GM18507 (cell line): ENCODE results near the gene TRIM56.
"Not testable (repeated sequence)": the region's sequence is repeated elsewhere in the genome, so short reads cannot be mapped to it uniquely, and the experiment has no call there.

Experiments used
- DNase-seq: peaks from one replicate; pipeline ENCODE4 v3.0.0; 2011; ENCODE audit warnings: low read depth; ENCODE audit not compliant: insufficient read length; ENCODE audit errors: extremely low spot score
- FAIRE-seq: peaks from 2 replicates; lab custom pipeline; 2011; peaks lifted over from hg19 to GRCh38; lab: Jason Lieb, UNC

TRIM56 gene

GRCh38 chr7:101127460-101128039 lies 42.3 kb downstream of the TRIM56 start:
- no peak for FAIRE-seq
- DNase-seq = no peak

GRCh38 chr7:101128040-101128834 lies 43.0 kb downstream of the TRIM56 start:
- FAIRE-seq (no peak), DNase-seq (no peak)

DNA sequence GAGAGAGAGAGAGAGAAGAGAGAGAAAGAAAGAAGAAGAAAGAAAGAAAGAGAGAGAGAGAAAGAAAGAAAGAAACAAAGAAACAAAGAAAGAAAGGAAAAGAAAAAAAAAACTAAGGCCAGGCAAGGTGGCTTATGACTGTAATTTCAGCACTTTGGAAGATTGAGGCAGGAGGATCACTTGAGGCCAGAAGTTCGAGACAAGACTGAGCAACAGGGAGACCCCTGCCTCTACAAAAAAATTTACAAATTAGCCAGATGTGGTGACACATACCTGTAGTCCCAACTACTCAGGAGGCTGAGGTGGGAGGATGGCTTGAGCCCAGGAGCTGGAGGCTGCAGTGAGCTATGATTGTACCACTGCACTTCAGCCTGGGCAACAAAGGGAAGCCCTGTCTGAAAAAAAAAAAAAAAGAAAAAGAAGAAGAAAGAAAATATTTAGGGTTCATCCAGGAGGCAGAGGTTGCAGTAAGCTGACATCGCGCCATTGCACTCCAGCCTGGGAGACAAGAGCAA lies 44.4 kb downstream of the TRIM56 start:
- DNase-seq (no peak), FAIRE-seq (no peak)

DNA sequence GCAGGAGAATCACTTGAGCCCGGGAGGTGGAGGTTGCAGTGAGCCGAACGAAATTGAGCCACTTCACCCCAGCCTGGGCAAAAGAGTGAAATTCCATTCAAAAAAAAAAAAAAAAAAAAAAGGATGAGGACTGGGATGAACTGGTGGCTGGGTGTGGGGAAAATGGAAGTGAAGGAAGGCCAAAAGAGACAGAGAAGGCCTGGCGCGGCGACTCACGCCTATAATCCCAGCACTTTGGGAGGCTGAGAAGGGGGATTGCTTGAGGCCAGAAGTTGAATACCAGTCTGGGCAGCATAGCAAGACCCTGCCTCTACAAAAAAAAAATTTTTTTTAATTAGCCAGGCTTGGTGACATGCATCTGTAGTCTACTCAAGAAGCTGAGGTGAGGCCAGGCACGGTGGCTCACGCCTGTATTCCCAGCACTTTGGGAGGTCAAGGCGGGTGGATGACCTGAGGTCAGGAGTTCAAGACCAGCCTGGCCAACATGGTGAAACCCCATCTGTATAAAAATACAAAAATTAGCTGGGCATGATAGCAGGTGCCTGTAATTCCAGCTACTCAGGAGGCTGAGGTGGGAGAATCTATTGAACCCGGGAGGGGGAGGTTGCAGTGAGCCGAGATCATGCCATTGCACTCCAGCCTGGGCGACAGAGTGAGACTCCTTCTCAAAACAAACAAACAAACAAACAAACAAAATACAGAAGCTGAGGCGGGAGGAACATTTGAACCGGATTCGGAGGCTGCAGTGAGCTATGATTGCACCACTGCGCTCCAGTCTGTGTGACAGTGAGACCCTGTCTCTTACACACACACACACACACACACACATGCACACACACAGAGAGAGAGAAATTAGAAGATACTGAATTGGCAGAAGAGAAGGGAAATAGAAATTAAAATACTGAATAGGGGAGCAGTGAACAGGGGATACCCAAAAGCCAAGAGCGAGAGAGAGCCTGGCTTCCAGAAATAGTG lies 47.6 kb downstream of the TRIM56 start:
- not testable (repeated sequence) for DNase-seq, FAIRE-seq

DNA sequence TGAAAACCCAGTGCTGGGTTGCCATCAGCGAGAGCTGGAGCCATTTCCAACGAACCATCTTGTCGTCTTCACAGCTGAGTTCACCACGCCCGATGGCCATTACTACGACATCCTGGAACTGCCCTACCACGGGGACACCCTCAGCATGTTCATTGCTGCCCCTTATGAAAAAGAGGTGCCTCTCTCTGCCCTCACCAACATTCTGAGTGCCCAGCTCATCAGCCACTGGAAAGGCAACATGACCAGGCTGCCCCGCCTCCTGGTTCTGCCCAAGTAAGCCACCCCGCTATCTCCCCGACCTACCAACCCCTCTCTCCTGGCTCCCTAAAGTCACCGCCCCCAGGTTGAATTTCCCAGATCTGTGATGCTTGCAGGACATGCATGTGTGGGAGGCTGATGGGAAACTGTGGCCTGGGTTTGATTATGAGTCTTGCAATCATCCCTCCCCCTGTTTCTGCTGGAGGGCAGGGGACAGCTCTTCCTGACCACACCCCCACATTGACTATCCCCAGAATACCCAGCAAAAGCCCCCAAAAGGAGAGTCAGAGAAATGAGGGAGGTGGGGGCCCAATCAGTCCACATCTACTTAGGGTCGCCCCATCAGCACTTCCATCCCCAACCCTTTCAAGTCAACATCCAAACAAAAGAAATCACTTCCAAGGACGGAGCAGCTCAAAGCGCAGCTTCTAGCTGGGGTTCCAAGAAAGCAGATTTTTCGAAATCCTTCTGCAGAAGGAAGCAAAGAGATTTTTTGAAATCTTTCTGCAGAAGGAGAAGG lies 48.5 kb downstream of the TRIM56 start:
- FAIRE-seq (no peak), DNase-seq (no peak)

GRCh38 chr7:101134399-101134980 lies 49.2 kb downstream of the TRIM56 start:
- FAIRE-seq (no peak), DNase-seq (no peak)

DNA sequence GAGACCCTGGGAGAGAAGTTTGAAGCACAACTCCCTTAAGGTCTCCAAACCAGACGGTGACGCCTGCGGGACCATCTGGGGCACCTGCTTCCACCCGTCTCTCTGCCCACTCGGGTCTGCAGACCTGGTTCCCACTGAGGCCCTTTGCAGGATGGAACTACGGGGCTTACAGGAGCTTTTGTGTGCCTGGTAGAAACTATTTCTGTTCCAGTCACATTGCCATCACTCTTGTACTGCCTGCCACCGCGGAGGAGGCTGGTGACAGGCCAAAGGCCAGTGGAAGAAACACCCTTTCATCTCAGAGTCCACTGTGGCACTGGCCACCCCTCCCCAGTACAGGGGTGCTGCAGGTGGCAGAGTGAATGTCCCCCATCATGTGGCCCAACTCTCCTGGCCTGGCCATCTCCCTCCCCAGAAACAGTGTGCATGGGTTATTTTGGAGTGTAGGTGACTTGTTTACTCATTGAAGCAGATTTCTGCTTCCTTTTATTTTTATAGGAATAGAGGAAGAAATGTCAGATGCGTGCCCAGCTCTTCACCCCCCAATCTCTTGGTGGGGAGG lies 52.5 kb downstream of the TRIM56 start:
- no peak for DNase-seq

GRCh38 chr7:101138213-101138870 lies 53.1 kb downstream of the TRIM56 start:
- peak; percentile 60 for FAIRE-seq
- no peak for DNase-seq

More for the DNA sequence above, 52.5 kb downstream of the TRIM56 start:
- no peak for FAIRE-seq

DNA sequence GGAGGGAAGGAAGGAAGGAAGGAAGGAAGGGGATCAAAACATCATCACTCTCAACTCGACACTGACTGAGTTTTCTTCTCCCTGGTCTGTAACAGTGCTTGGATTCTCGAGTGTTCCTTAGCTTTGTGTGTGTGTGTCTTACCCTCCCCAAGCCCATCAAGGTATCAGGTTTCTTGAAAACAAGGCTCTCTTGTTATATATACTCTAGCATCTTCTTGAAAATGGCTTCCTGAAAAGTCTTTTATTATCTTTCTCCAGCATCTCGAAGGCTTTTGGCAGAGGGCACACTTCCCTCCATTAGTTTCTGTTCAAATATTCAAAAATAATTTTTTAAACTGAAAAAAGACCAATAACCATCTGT lies 55.0 kb downstream of the TRIM56 start:
- FAIRE-seq = no peak
- no peak for DNase-seq

GRCh38 chr7:101140746-101141382 lies 55.6 kb downstream of the TRIM56 start:
- DNase-seq (no peak), FAIRE-seq (no peak)
